LNCAP (cell line): ENCODE measurements around the gene ISOC2.

Experiments used
- TF ChIP-seq, protein P1 (sequence below): fragments of 450-650 bp; IDR thresholded peaks from 2 replicates; pipeline ENCODE4 v1.5.1; 2017; ENCODE audit warnings: mild to moderate bottlenecking

Gene ISOC2

DNA sequence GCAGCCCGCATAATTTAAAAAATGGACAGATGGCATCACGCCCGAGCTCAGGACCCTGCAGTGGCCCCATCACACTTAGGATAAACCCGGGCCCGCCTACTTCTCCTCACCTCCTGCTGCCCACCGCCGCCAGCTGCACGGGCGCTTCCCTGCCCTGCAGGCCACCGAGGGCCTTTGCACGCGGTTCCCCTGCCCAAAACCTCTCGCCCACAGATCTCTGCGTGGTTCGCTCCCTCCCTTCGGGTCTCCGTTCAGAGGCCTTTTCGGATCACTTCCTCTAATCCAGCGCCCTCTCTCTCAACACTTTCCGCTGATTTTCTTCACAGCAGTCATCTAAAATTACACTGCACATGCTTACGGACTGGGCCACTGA is 20.1 kb downstream of the ISOC2 start:
- TF ChIP-seq, protein P1, sequence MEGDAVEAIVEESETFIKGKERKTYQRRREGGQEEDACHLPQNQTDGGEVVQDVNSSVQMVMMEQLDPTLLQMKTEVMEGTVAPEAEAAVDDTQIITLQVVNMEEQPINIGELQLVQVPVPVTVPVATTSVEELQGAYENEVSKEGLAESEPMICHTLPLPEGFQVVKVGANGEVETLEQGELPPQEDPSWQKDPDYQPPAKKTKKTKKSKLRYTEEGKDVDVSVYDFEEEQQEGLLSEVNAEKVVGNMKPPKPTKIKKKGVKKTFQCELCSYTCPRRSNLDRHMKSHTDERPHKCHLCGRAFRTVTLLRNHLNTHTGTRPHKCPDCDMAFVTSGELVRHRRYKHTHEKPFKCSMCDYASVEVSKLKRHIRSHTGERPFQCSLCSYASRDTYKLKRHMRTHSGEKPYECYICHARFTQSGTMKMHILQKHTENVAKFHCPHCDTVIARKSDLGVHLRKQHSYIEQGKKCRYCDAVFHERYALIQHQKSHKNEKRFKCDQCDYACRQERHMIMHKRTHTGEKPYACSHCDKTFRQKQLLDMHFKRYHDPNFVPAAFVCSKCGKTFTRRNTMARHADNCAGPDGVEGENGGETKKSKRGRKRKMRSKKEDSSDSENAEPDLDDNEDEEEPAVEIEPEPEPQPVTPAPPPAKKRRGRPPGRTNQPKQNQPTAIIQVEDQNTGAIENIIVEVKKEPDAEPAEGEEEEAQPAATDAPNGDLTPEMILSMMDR, result no peak

DNA sequence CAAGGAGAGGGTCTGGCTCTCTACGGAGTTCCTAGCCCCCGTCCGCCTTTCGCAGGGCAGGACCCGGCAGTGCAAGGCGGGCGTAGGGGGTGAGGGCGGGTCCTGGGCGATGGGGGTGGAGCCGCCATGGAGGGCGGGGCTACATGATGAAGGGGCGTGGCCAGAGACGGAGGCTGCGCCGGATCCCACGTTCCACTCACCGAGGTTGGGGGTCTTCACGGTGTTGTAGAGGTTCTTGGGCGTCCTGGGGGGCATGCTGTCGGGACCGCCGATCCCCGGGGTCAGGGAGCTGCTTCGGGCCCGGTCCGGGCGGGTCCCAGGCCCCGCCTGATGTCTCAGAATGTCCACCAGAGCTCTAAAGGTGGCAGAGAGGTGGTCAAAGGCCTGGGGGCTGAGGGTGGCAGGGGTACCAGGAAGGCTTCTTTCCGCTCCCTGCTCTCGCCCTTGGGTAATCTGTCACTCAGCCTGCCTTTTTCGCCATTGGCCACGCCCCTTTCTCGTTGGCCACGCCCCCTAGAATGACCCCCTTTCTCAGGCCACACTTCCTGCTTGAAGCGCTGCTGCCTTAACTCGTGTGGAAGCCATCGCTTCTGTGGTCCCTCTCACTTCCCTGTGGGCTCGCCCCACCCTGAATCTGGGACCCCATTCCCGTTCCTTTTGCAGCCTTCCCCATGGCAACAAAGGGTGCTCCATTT is 20.9 kb downstream of the ISOC2 start:
- TF ChIP-seq, protein P1, result no peak

DNA sequence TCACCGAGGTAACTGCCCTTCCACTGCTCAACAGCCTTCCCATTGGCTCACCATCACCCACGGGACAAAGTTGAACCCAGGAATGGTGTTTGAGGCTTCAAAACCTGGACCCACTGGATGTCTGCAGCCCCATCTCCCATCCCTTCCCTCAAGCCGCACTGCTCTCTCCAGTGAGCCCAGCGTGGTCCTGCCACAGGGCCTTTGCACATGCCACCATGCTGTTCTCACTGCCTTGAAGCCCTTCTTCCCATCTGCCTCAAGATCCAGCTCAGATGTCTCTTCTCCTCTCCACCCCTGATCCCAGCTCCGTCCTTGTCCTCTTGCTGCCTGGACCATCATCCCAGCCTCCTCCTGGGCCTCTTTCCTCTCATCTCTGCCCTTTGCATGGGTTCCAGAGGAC is 22.4 kb downstream of the ISOC2 start:
- TF ChIP-seq, protein P1, result no peak

DNA sequence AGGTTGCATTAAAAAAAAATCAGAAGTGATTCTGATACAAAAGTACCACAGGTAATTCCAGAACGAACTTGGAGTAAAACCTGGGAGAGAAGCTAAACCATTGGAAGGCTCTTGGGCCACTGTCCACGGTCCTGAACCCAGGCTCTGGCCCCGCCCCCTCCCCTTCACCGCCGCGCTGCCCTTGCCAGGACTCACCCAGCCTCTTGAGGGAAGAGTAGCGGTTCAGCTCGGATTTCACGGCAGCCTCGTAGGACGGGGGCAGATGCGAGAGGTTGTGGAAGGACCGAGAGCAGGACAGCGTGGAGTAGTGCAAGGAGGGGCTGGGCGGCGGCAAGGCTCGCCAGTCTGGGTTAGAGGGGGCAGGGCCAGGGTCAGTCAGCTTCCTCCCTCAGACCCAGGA is 24.0 kb downstream of the ISOC2 start:
- TF ChIP-seq, protein P1, result no peak

DNA sequence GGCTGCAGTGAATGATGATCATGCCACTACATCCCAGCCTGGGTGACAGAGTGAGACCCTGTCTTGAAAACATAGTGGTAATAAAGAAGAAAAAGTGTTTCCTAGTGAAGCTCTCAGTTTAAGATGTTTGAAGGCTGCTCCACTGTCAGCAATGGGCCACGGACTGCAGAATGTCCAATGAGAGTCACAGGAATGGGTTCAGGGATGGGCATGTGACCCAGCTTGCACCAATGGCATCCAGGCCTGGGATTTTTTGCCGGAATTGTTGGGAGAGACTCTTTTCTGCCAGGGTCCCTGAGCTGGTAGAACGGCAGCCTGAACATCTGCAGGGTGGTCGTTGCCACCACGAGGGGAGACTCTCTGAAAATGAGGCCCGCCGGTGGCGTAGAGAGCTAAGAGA is 24.6 kb downstream of the ISOC2 start:
- TF ChIP-seq, protein P1, result no peak

DNA sequence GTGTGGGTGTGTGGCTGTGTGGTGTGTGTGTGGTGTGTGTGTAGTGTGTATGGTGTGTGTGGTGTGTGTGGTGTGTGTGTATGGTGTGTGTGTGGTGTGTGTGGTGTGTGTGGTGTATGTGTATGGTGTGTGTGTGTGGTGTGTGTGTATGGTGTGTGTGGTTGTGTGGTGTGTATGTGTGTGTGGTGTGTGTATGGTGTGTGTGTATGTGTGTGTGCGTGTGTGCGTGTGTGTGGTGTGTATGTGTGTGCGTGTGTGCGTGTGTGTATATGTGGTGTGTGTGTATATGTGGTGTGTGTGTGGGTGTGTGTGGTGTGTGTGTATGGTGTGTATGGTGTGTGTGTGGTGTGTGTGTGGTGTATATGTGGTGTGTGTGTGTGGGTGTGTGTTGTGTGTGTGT is 26.4 kb downstream of the ISOC2 start:
- TF ChIP-seq, protein P1, result no peak

DNA sequence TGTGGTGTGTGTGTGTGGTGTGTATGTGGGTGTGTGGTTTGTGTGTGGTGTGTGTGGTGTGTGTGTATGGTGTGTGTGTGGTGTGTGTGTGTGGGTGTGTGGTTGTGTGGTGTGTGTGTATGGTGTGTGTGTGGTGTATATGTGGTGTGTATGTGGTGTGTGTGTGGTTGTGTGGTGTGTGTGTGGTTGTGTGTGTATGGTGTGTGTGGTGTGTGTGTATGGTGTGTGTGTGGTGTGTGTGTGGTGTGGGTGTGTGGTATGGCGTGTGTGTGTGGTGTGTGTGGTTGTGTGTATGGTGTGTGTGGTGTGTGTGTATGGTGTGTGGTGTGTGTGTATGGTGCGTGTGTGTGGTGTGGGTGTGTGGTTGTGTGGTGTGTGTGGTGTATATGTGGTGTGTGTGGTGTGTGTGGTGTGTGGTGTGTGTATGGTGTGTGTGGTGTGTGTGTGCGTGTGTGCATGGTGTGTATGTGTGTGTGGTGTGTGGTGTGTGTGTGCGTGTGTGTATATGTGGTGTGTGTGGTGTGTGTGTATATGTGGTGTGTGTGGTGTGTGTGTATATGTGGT is 27.0 kb downstream of the ISOC2 start:
- TF ChIP-seq, protein P1, result no peak

DNA sequence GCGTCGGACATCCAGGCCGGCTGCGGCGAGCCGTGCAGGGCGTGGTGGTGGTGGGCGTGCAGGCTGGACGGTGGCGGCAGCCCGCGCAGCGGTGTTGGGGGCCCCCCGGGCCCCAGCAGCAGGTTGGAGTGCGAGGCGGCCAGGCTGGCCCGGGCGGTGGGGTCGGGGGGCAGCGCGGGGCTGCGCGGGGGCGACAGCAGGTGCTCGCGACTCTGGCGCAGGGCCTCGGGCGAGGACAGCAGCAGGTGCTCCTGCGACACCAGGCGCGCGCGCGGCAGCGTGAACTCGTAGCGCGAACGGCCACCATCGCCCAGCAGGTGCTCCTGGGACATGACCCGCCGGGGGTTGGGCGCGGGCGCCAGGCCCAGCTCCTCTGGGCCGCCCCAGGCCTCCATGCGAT is 28.1 kb downstream of the ISOC2 start:
- TF ChIP-seq, protein P1, result no peak
